K562 (cell line): ENCODE measurements around the gene AP1B1. TPM values are rescaled to one million over a fixed set of nuclear protein-coding genes. Genes with fewer than 3 reads are reported as not detected.

Source experiments
- ATAC-seq: fragments of 200-7000 bp; cut with Tn5 transposase; 3 replicates; pipeline ENCODE4 v1.9.1; 2020; ENCODE audit warnings: moderate library complexity
- BruUV-seq: library from RNA; stranded (reverse); fragments of 400-500 nt; replicated peaks from 2 replicates; lab custom pipeline; 2021; lab: Mats Ljungman, UMichigan
- CTCF ChIA-PET: fragments of 300-600 bp; formaldehyde crosslinking; extraction: SDS; loops from one replicate; lab custom pipeline; 2021; ENCODE audit warnings: low intra/inter-chr PET ratio; lab: Yijun Ruan, JAX
- POLR2A ChIA-PET: fragments of 300-600, 350-650 bp; sonication (Branson Sonifier 250); formaldehyde crosslinking; extraction: SDS; loops from one replicate; lab custom pipeline; 2021; ENCODE audit warnings: antibody characterized with exemption, inconsistent platforms; lab: Yijun Ruan, JAX
- DNase-seq, 4 experiments: peaks; one replicate each; pipeline versions ENCODE4 v3.0.0 to v3.0.0-alpha.2; 2011 to 2018; ENCODE audit warnings: low spot score in 3 of 4, mixed read lengths in 3 of 4; ENCODE audit errors: extremely low read depth in 1 of 4
- FAIRE-seq: peaks from 2 replicates; lab custom pipeline; 2011; peaks lifted over from hg19 to GRCh38; lab: Jason Lieb, UNC
- H2AFZ ChIP-seq: 2 replicates; pipeline ENCODE4 v1.6.0; 2011; ENCODE audit warnings: low read depth, low read length, control low read depth, inconsistent platforms
- H3K27ac ChIP-seq: fragments of 200-600 bp; 3 replicates; pipeline ENCODE4 v1.8.0; 2011; ENCODE audit warnings: low read depth, mild to moderate bottlenecking, control low read depth, inconsistent platforms, low read length, moderate library complexity, mixed read lengths; ENCODE audit errors: extremely low read depth
- H3K27me3 ChIP-seq, 2 experiments: fragments of 300-600 bp in 1 of 2; 2 replicates in 1 of 2; 3 replicates in 1 of 2; pipeline versions ENCODE4 v1.6.0 to v1.8.0; 2011; ENCODE audit warnings: inconsistent platforms in 2 of 2, low read length in 2 of 2, mild to moderate bottlenecking in 1 of 2, mixed read lengths in 1 of 2, moderate library complexity in 1 of 2; ENCODE audit not compliant: control insufficient read depth in 2 of 2, insufficient read depth in 2 of 2
- H3K36me3 ChIP-seq: fragments of 300-600 bp; 3 replicates; pipeline ENCODE4 v1.8.0; 2011; ENCODE audit warnings: mild to moderate bottlenecking, low read length, inconsistent platforms; ENCODE audit not compliant: control insufficient read depth, insufficient read depth
- H3K4me1 ChIP-seq, 2 experiments: fragments of 200-600 bp in 1 of 2; replicated peaks in 1 of 2; 2 replicates in 1 of 2; 3 replicates in 1 of 2; pipeline versions ENCODE4 v1.5.1 to v1.8.0; 2011; ENCODE audit warnings: inconsistent platforms in 2 of 2, low read length in 2 of 2, mild to moderate bottlenecking in 1 of 2, mixed read lengths in 1 of 2, moderate library complexity in 1 of 2; ENCODE audit not compliant: control insufficient read depth in 2 of 2, insufficient read depth in 2 of 2
- H3K4me2 ChIP-seq: 2 replicates; pipeline ENCODE4 v1.6.1; 2011; ENCODE audit warnings: low read length, control low read depth, inconsistent platforms, mixed read lengths; ENCODE audit not compliant: insufficient read depth
- H3K4me3 ChIP-seq: fragments of 200-600 bp; sonication (generic), shearing (Covaris generic); 2 replicates; pipeline ENCODE4 v1.5.1; 2016; ENCODE audit warnings: control low read depth, inconsistent platforms
- H3K79me2 ChIP-seq: fragments of 200-600 bp; 3 replicates; pipeline ENCODE4 v1.8.0; 2011; ENCODE audit warnings: low read length, inconsistent platforms; ENCODE audit not compliant: control insufficient read depth, insufficient read depth
- H3K9ac ChIP-seq, 2 experiments: 2 replicates each; pipeline versions ENCODE4 v1.6.0 to v1.6.1; 2011; ENCODE audit warnings: low read depth in 2 of 2, low read length in 2 of 2, control low read depth in 1 of 2, inconsistent platforms in 1 of 2, mild to moderate bottlenecking in 1 of 2, mixed read lengths in 1 of 2; ENCODE audit not compliant: insufficient read depth in 1 of 2
- H3K9me1 ChIP-seq: one replicate; pipeline ENCODE4 v1.6.0; 2011; ENCODE audit warnings: inconsistent platforms, mild to moderate bottlenecking, low read length, moderate library complexity; ENCODE audit not compliant: control insufficient read depth, insufficient read depth
- H3K9me3 ChIP-seq: replicated peaks from 2 replicates; pipeline ENCODE4 v1.5.1; 2011; ENCODE audit warnings: low read depth, low read length, inconsistent platforms; ENCODE audit not compliant: control insufficient read depth, insufficient read depth
- H4K20me1 ChIP-seq: replicated peaks from 2 replicates; pipeline ENCODE4 v1.6.1; 2011; ENCODE audit warnings: low read length, inconsistent platforms, mixed read lengths; ENCODE audit not compliant: control insufficient read depth, insufficient read depth
- CBFA2T3 ChIP-seq: fragments of 450-650 bp; IDR thresholded peaks from 2 replicates; pipeline ENCODE4 v1.6.1; 2017
- ETV1 ChIP-seq: fragments of 450-650 bp; conservative IDR thresholded peaks from 2 replicates; pipeline ENCODE4 v1.6.1; 2016; ENCODE audit warnings: missing genetic modification characterization, control low read depth, low read depth, missing compliant biosample characterization
- KDM2B ChIP-seq: fragments of 250-450 bp; sonication (Bioruptor Pico); IDR thresholded peaks from 2 replicates; pipeline ENCODE4 v1.8.0; 2021; ENCODE audit warnings: mild to moderate bottlenecking, moderate library complexity
- MECOM ChIP-seq: fragments of 250-450 bp; sonication (Bioruptor Pico); IDR thresholded peaks from 2 replicates; pipeline ENCODE4 v1.8.0; 2022; ENCODE audit warnings: inconsistent platforms
- NR2F6 ChIP-seq: fragments of 450-650 bp; formaldehyde crosslinking; IDR thresholded peaks from 2 replicates; pipeline ENCODE4 v1.4.0; 2020; ENCODE audit warnings: mild to moderate bottlenecking
- TARDBP ChIP-seq: fragments of 450-650 bp; IDR thresholded peaks from 2 replicates; pipeline ENCODE4 v1.6.1; 2016
- TBL1XR1 ChIP-seq, 2 experiments: IDR thresholded peaks; 2 replicates each; pipeline ENCODE4 v1.6.1; 2012; ENCODE audit warnings: improper control_type of control experiment in 2 of 2, low read length in 2 of 2, mild to moderate bottlenecking in 1 of 2
- TEAD4 ChIP-seq, 2 experiments: sonication (generic) in 1 of 2; formaldehyde crosslinking in 1 of 2; IDR thresholded peaks; 2 replicates each; pipeline versions ENCODE4 v1.6.1 to v1.8.0; 2012 to 2022; ENCODE audit warnings: borderline replicate concordance in 1 of 2, inconsistent platforms in 1 of 2, low read length in 1 of 2, mild to moderate bottlenecking in 1 of 2, missing genetic modification reagents in 1 of 2
- ZKSCAN3 ChIP-seq: fragments of 250-450 bp; sonication (Bioruptor Pico); IDR thresholded peaks from 2 replicates; pipeline ENCODE4 v1.4.0; 2020
- ZNF134 ChIP-seq: fragments of 250-450 bp; sonication (Bioruptor Pico); conservative IDR thresholded peaks from 2 replicates; pipeline ENCODE4 v1.4.0; 2020
- WGBS: fragments of 100-300 bp; shearing (Covaris generic); methylation state at CpG from one replicate; pipeline ENCODE4 v1.1.6; 2016; ENCODE audit warnings: low coverage, mixed read lengths; ENCODE audit not compliant: insufficient coverage; ENCODE audit errors: missing lambda C conversion rate; 5-methylcytosine and 5-hydroxymethylcytosine counted together
- in situ Hi-C: fragments of 300-500 bp; cut with MboI; formaldehyde crosslinking; loops from 4 replicates; pipeline ENCODE4 v1.15.0; 2018; ENCODE audit warnings: inconsistent platforms, mixed read lengths
- intact Hi-C: fragments of 100-400 bp; cut with micrococcal nuclease; formaldehyde crosslinking; loops from 2 replicates; pipeline ENCODE4 v1.14.2; 2022
- polyA plus RNA-seq, 8 experiments: library from polyadenylated mRNA; depleted of rRNA in 4 of 8; stranded (reverse) in 5 of 8; unstranded in 3 of 8; fragments of >200 nt; fragmentation: Nextera tagmentation in 2 of 8; fragmentation: Illumina TruSeq in 1 of 8; extraction: Ambion mirVana in 2 of 8; extraction: Trizol in 1 of 8; gene quantifications; 2 replicates each; pipeline versions ENCODE4 v1.2.1 to v1.2.3, GENCODE V29; 2011 to 2014; ENCODE audit warnings: inconsistent platforms in 1 of 8, missing spikeins in 1 of 8
- total RNA-seq, 7 experiments: library from RNA; depleted of rRNA in 6 of 7; stranded (reverse); fragments of >200 nt in 6 of 7; fragmentation: Illumina TruSeq in 2 of 7; extraction: Trizol in 2 of 7; gene quantifications; 2 replicates each; pipeline versions ENCODE4 v1.2.1 to v1.2.3, GENCODE V29; 2011 to 2021; ENCODE audit warnings: low replicate concordance in 1 of 7
- TF ChIP-seq, protein P1 (sequence below): fragments of 450-650 bp; conservative IDR thresholded peaks from 2 replicates; pipeline ENCODE4 v1.6.1; 2016; ENCODE audit warnings: missing genetic modification characterization, low read depth, mild to moderate bottlenecking, missing compliant biosample characterization, moderate library complexity

The AP1B1 gene
- total and polyA plus RNA-seq, 9 of the 15 experiments (the other 6 are each of a cell fraction or from before 2014, with no cell fraction given) = 1.2 to 60.9 (median 30.1) TPM

DNA sequence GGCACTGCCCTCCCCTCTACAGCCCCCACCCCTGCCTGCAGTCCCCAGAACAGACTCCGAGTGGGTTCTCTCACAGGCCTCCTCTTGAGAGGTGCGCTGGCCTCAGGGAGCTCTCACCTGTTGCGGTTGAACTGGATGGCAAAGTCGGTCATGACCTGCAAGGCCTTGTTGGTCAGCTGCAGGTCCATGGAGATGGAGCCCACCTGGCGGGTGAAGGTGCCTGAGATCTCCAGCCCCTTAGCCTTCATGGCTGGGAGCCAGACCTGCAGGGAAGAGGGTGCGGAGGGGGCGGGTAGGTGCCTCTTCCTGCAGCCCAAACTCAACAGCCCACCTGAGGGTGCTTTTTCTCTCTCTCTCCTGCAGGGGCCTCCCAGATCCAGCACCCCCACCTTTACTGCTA, 54.2 kb downstream of the AP1B1 start:
- Histone ChIP-seq H3K9ac (no peak overlapping the region), H3K36me3 (peaks cover 54% of the 10 kb centered on the region; the same call in 2 of the 3 replicates), H3K4me1 (peaks cover 0 to 10% of the 10 kb centered on the region in 2 experiments; a peak in 2 of 5 replicates), H3K79me2 (no peaks in the 10 kb centered on the region), H3K27ac (no peak overlapping the region), H3K4me2 (no peak overlapping the region), H3K4me3 (no peak overlapping the region), H2AFZ (no peak overlapping the region), H3K27me3 (no peaks in the 10 kb centered on the region), H3K9me3 (no peaks in the 10 kb centered on the region), H3K9me1 (no peaks in the 10 kb centered on the region), H4K20me1 (no peaks in the 10 kb centered on the region)
- intact Hi-C loops = no loop called here
- 80% methylated on average over 2 of the region's 7 CpGs for WGBS
- ATAC-seq (no peak), FAIRE-seq (no peak), DNase-seq (no peak)
- BruUV-seq = no TSS peak
- in situ Hi-C loops = no loop called here
- ChIA-PET CTCF (no interaction called here), POLR2A (no interaction called here)
- TF ChIP-seq MECOM = no peak

DNA sequence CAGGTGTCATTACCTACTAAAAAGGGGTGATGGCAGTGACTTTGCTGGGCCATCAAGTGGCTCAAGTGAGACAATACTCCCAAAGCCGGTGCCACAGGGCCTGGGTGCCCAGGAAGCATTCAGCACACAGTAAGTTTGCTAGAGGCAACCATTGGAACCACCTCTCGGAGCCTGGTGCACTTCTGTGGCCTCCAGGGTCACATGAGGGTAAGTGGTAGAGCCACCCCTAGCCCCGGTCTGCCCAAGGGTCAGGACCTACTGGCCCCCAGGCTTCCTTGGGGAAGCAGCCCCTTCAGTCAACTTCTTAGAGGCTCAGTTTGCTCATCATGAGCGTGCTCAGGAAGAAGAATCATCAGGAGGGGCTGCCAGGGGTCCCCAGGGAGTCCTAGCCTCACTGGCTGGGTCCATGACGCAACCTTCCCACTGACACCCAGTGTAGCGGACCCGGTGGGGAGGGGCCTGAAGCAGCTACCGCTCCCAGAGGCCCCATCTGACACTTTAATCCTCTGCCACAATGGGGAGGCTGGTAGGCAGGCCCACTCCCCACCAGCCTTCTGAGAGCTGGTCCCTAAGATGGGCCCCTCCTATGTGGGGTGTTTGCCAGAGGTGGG, 55.4 kb downstream of the AP1B1 start:
- Histone ChIP-seq H3K4me3 (no peak overlapping the region), H3K36me3 (peaks cover 48% of the 10 kb centered on the region; the same call in 2 of the 3 replicates), H4K20me1 (no peaks in the 10 kb centered on the region), H3K9ac (peak overlapping the region in 1 of 2 experiments; percentile 35; a peak in 1 of 4 replicates), H3K9me1 (no peaks in the 10 kb centered on the region), H3K4me1 (peaks cover 0 to 10% of the 10 kb centered on the region in 2 experiments; a peak in 2 of 5 replicates), H3K27me3 (no peaks in the 10 kb centered on the region), H3K79me2 (no peaks in the 10 kb centered on the region), H3K27ac (no peak overlapping the region), H2AFZ (no peak overlapping the region), H3K9me3 (no peaks in the 10 kb centered on the region), H3K4me2 (no peak overlapping the region)
- CTCF ChIA-PET = no interaction called here
- POLR2A ChIA-PET = interaction anchor here (0.6 kb wide), 1 partner anchor 45 kb away, joined by 4 read pairs; no protein-coding TSS in a partner anchor
- no peak for ATAC-seq
- 96% methylated on average over 7 of the region's 8 CpGs for WGBS
- intact Hi-C loops = no loop called here
- FAIRE-seq = no peak
- in situ Hi-C loops = no loop called here
- no TSS peak for BruUV-seq
- TF ChIP-seq ZKSCAN3 (no peak), TBL1XR1 (IDR thresholded peaks at IDR 0.05; ENCODE audit: low read length in 2 of 2) (no peak), KDM2B (no peak), CBFA2T3 (no peak), ZNF134 (CRISPR knock-in tag) (no peak), TARDBP (no peak), TEAD4 (IDR thresholded peaks at IDR 0.05; ENCODE audit: low read length) (no peak), TEAD4 (CRISPR knock-in tag; IDR thresholded peaks at IDR 0.05; ENCODE audit: borderline replicate concordance) (no peak), ETV1 (tag) (no peak), NR2F6 (CRISPR knock-in tag) (no peak)
- TF ChIP-seq, protein P1, sequence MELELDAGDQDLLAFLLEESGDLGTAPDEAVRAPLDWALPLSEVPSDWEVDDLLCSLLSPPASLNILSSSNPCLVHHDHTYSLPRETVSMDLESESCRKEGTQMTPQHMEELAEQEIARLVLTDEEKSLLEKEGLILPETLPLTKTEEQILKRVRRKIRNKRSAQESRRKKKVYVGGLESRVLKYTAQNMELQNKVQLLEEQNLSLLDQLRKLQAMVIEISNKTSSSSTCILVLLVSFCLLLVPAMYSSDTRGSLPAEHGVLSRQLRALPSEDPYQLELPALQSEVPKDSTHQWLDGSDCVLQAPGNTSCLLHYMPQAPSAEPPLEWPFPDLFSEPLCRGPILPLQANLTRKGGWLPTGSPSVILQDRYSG = no peak
- DNase-seq = no peak
